CD14-positive monocyte (primary cell): ENCODE results near the gene PHF21B. TPM values are rescaled to one million over a fixed set of nuclear protein-coding genes. Genes with fewer than 3 reads are reported as not detected.

Experiments
- DNase-seq, 3 donors: peaks; one replicate each; pipeline ENCODE4 v3.0.0-alpha.2; 2011 to 2022
- H2AFZ ChIP-seq: 2 replicates; pipeline ENCODE4 v1.6.0; 2012; ENCODE audit warnings: mild to moderate bottlenecking, low read depth, low read length, inconsistent platforms; ENCODE audit not compliant: insufficient read depth, poor library complexity, severe bottlenecking
- H3K27ac ChIP-seq, 2 donors: 1 replicate in 1 of 2; 2 replicates in 1 of 2; pipeline ENCODE4 v1.5.1; 2012 to 2013; ENCODE audit warnings: low read length in 2 of 2, control low read depth in 1 of 2, inconsistent platforms in 1 of 2, low read depth in 1 of 2, mild to moderate bottlenecking in 1 of 2
- H3K27me3 ChIP-seq, 2 donors: one replicate each; pipeline versions ENCODE4 v1.6.0 to v1.6.1; 2011 to 2013; ENCODE audit warnings: low read length in 2 of 2; ENCODE audit not compliant: control insufficient read depth in 2 of 2, insufficient read depth in 2 of 2
- H3K36me3 ChIP-seq, 2 donors: replicated peaks in 1 of 2; 1 replicate in 1 of 2; 2 replicates in 1 of 2; pipeline versions ENCODE4 v1.5.1 to v1.6.1; 2012 to 2013; ENCODE audit warnings: low read length in 2 of 2, control low read depth in 1 of 2, inconsistent platforms in 1 of 2, mild to moderate bottlenecking in 1 of 2; ENCODE audit not compliant: insufficient read depth in 2 of 2, control insufficient read depth in 1 of 2
- H3K4me1 ChIP-seq, 2 donors: 1 replicate in 1 of 2; 2 replicates in 1 of 2; pipeline versions ENCODE4 v1.5.1 to v1.6.1; 2012 to 2013; ENCODE audit warnings: low read length in 2 of 2, control low read depth in 1 of 2, inconsistent platforms in 1 of 2, mild to moderate bottlenecking in 1 of 2, moderate library complexity in 1 of 2; ENCODE audit not compliant: insufficient read depth in 2 of 2, control insufficient read depth in 1 of 2
- H3K4me2 ChIP-seq: replicated peaks from 2 replicates; pipeline ENCODE3; 2012; ENCODE audit warnings: low read length, moderate library complexity, mild to moderate bottlenecking; ENCODE audit not compliant: poor library complexity, severe bottlenecking; ENCODE audit errors: extremely low read depth
- H3K4me3 ChIP-seq, 3 experiments: fragments of 200-600 bp in 1 of 3; sonication (generic) in 1 of 3; replicated peaks in 1 of 3; 1 replicate in 2 of 3; 2 replicates in 1 of 3; pipeline ENCODE4 v1.5.1; 2011 to 2013; ENCODE audit warnings: low read length in 3 of 3, mild to moderate bottlenecking in 3 of 3, control low read depth in 2 of 3, low read depth in 2 of 3, inconsistent platforms in 1 of 3, moderate library complexity in 1 of 3
- H3K79me2 ChIP-seq: 2 replicates; pipeline ENCODE4 v1.6.0; 2012; ENCODE audit warnings: mild to moderate bottlenecking, control low read depth, inconsistent platforms, low read length, moderate library complexity; ENCODE audit not compliant: insufficient read depth
- H3K9ac ChIP-seq: 2 replicates; pipeline ENCODE4 v1.6.0; 2017; ENCODE audit warnings: low read length, mild to moderate bottlenecking; ENCODE audit not compliant: insufficient read depth, poor library complexity, severe bottlenecking
- H3K9me3 ChIP-seq, 2 donors: replicated peaks in 1 of 2; 1 replicate in 1 of 2; 2 replicates in 1 of 2; pipeline versions ENCODE4 v1.5.1 to v1.6.1; 2012 to 2013; ENCODE audit warnings: low read length in 2 of 2, control low read depth in 1 of 2; ENCODE audit not compliant: control insufficient read depth in 1 of 2, insufficient read depth in 1 of 2
- H4K20me1 ChIP-seq: 2 replicates; pipeline ENCODE4 v1.6.0; 2012; ENCODE audit warnings: mild to moderate bottlenecking, low read length, control low read depth, moderate library complexity; ENCODE audit not compliant: insufficient read depth
- H3K27ac Mint-ChIP-seq, 7 donors: one replicate each; pipeline ENCODE4 v1.8.0; 2020; ENCODE audit warnings: mild to moderate bottlenecking in 7 of 7, mixed read lengths in 7 of 7, moderate library complexity in 6 of 7, inconsistent platforms in 2 of 7
- H3K27me3 Mint-ChIP-seq, 3 donors: one replicate each; pipeline ENCODE4 v1.8.0; 2021 to 2022; ENCODE audit warnings: low read depth in 3 of 3, mild to moderate bottlenecking in 3 of 3, mixed read lengths in 3 of 3, moderate library complexity in 3 of 3, inconsistent platforms in 1 of 3
- H3K36me3 Mint-ChIP-seq, 2 donors: one replicate each; pipeline ENCODE4 v1.8.0; 2020; ENCODE audit warnings: mixed read lengths in 2 of 2, inconsistent platforms in 1 of 2, mild to moderate bottlenecking in 1 of 2
- H3K4me1 Mint-ChIP-seq: one replicate; pipeline ENCODE4 v1.8.0; 2020; ENCODE audit warnings: mild to moderate bottlenecking, mixed read lengths
- H3K4me3 Mint-ChIP-seq, 2 donors: one replicate each; pipeline ENCODE4 v1.8.0; 2020; ENCODE audit warnings: mild to moderate bottlenecking in 2 of 2, mixed read lengths in 2 of 2, moderate library complexity in 1 of 2
- H3K9me3 Mint-ChIP-seq, 7 donors: one replicate each; pipeline ENCODE4 v1.8.0; 2020 to 2022; ENCODE audit warnings: mixed read lengths in 7 of 7, mild to moderate bottlenecking in 6 of 7, moderate library complexity in 6 of 7, inconsistent platforms in 2 of 7
- WGBS: methylation state at CpG from one replicate; pipeline ENCODE4 v1.1.5; 2013; ENCODE audit warnings: missing lambda C conversion rate; ENCODE audit not compliant: insufficient coverage; 5-methylcytosine and 5-hydroxymethylcytosine counted together
- intact Hi-C, 2 donors: fragments of 100-400 bp; cut with micrococcal nuclease; formaldehyde crosslinking; loops; one replicate each; pipeline versions ENCODE4 v1.15.0 to v1.15.1; 2023
- polyA plus RNA-seq, 3 donors: library from polyadenylated mRNA; depleted of rRNA in 1 of 3; unstranded in 2 of 3; stranded (reverse) in 1 of 3; fragments of 300-500 nt in 2 of 3; fragments of >200 nt in 1 of 3; fragmentation: Illumina TruSeq in 2 of 3; gene quantifications; 1 replicate in 2 of 3; 2 replicates in 1 of 3; pipeline ENCODE4 v1.2.3, GENCODE V29; 2012 to 2021
- TF ChIP-seq, protein P1 (sequence below): fragments of 200-600 bp; IDR thresholded peaks from one replicate; pipeline ENCODE4 v1.8.0; 2022; ENCODE audit warnings: antibody characterized with exemption, mild to moderate bottlenecking

PHF21B gene
- polyA plus RNA-seq, 3 donors, result not detected

DNA sequence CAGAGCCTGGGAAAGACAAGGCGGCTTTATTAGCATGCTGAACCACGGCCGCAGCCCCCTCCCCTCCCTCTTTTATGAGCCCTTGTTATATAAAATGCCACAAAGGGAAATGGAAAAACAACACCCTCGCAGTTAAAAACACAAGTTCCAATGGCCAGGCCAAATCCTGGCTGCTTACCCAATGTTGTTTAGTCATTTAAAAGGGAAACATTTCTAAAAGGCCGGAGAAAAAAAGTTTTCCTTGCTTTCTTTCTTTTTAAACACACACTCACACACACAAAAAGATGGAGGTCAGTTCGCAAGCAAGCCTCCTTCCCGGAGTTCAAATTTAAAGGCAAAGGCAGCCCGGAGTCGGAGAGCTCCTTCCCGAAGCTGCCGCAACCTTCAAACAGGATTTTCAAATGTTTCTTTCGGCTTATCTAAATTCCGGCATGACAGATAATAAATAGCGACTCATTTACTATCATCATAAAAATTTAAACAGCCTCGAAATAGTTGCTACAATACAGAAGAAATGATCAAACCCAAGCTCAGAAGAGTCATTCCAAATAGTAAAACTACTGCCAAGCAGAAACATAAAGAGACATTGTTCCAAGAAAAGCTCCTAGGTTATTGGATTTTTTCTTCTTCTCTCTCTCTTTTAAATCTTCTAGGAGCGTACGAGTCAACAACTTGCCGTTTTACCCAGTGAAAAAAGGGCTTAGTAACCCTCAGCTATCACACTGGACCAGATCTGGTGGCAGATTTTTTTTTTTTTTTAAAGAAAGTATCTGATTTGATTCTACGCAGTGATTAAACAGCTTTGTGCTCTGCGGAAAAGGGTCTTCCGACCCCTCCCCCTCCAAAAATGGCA, 3.5 kb downstream of the PHF21B start:
- H3K9ac ChIP-seq, result no peak overlapping the region
- peaks cover 52 to 75% (median 63%) of the 10 kb centered on the region in 3 donors for H3K27me3 Mint-ChIP-seq
- H4K20me1 ChIP-seq, result no peaks in the 10 kb centered on the region
- peaks cover 40 to 64% of the 10 kb centered on the region in 2 donors for H3K27me3 ChIP-seq
- H3K4me2 ChIP-seq, result no peak overlapping the region
- intact Hi-C loops, result no loop called here
- peaks cover 0 to 3% of the 10 kb centered on the region in 2 donors for H3K36me3 Mint-ChIP-seq
- H2AFZ ChIP-seq, result peak overlapping the region; percentile 35
- no peak overlapping the region for H3K27ac ChIP-seq
- peaks cover 0 to 17% (median 7%) of the 10 kb centered on the region in 7 donors for H3K9me3 Mint-ChIP-seq
- H3K79me2 ChIP-seq, result no peaks in the 10 kb centered on the region
- H3K4me3 ChIP-seq, result no peak overlapping the region
- peaks cover 0 to 25% of the 10 kb centered on the region in 2 donors for H3K9me3 ChIP-seq
- H3K27ac Mint-ChIP-seq, result no peak overlapping the region
- H3K4me1 ChIP-seq, result peaks cover 0 to 6% of the 10 kb centered on the region in 2 donors
- H3K4me3 Mint-ChIP-seq, result peak overlapping the region in 1 of 2 donors; percentile 70
- WGBS, result 0% methylated on average over 7 of the region's 21 CpGs
- TF ChIP-seq, protein P1, sequence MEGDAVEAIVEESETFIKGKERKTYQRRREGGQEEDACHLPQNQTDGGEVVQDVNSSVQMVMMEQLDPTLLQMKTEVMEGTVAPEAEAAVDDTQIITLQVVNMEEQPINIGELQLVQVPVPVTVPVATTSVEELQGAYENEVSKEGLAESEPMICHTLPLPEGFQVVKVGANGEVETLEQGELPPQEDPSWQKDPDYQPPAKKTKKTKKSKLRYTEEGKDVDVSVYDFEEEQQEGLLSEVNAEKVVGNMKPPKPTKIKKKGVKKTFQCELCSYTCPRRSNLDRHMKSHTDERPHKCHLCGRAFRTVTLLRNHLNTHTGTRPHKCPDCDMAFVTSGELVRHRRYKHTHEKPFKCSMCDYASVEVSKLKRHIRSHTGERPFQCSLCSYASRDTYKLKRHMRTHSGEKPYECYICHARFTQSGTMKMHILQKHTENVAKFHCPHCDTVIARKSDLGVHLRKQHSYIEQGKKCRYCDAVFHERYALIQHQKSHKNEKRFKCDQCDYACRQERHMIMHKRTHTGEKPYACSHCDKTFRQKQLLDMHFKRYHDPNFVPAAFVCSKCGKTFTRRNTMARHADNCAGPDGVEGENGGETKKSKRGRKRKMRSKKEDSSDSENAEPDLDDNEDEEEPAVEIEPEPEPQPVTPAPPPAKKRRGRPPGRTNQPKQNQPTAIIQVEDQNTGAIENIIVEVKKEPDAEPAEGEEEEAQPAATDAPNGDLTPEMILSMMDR, result no peak
- no peaks in the 10 kb centered on the region for H3K36me3 ChIP-seq
- DNase-seq, result no peak
- H3K4me1 Mint-ChIP-seq, result peaks cover 10% of the 10 kb centered on the region

DNA sequence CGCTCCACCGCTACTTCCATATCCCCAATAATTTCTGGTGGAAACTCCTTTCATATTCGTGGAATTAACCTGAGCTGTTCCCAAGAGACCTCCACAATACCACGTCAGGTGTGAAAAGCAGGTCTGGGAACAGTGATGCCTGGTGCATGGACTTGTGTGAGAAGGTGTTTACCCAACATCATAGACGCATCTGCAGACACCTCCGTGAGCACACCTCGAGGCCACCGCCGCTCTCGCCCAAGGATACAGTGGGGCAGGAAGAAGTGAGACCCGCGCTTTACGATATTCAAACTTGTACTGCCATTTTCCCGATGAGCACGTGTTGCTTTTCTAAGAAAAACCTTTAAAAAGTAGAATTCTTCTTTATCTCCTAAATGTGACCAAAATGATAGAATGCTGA, 8.2 kb downstream of the PHF21B start:
- Histone ChIP-seq H3K36me3 (no peaks in the 10 kb centered on the region), H2AFZ (no peak overlapping the region), H3K27me3 (peaks cover 21 to 31% of the 10 kb centered on the region in 2 donors), H3K9ac (no peak overlapping the region), H3K27ac (no peak overlapping the region), H3K9me3 (peaks cover 0 to 14% of the 10 kb centered on the region in 2 donors), H3K4me3 (no peak overlapping the region), H3K79me2 (no peaks in the 10 kb centered on the region), H3K4me2 (no peak overlapping the region), H4K20me1 (no peaks in the 10 kb centered on the region), H3K4me1 (no peaks in the 10 kb centered on the region)
- Mint-ChIP-seq H3K36me3 (no peaks in the 10 kb centered on the region), H3K4me1 (peaks cover 2% of the 10 kb centered on the region), H3K27me3 (peaks cover 30 to 46% (median 36%) of the 10 kb centered on the region in 3 donors), H3K9me3 (peaks cover 0 to 6% (median 2%) of the 10 kb centered on the region in 7 donors), H3K27ac (no peak overlapping the region), H3K4me3 (no peak overlapping the region)
- 98% methylated on average over 8 of the region's 15 CpGs for WGBS
- intact Hi-C loops, result no loop called here
- no peak for DNase-seq
- TF ChIP-seq, protein P1, result no peak
